HG03095 (cell line): ENCODE results near the gene PTGS1.
A peak's percentile ranks its signal among the peaks of the same experiment; 100 is the strongest.
"Not testable (repeated sequence)": the region's sequence is repeated elsewhere in the genome, so short reads cannot be mapped to it uniquely, and the experiment has no call there.

Source experiments
- ATAC-seq: cut with Tn5 transposase; IDR thresholded peaks from one replicate; pipeline ENCODE4 v1.9.1; 2021; ENCODE audit warnings: moderate library complexity; ENCODE audit not compliant: unreplicated experiment

Gene PTGS1

GRCh38 chr9:122370869-122371755, at the start of gene PTGS1:
Gene PTGS1 (plus strand): TSS chr9:122371024. CDS start chr9:122371085, 61 bp downstream.
- peak; percentile 54 for ATAC-seq

DNA sequence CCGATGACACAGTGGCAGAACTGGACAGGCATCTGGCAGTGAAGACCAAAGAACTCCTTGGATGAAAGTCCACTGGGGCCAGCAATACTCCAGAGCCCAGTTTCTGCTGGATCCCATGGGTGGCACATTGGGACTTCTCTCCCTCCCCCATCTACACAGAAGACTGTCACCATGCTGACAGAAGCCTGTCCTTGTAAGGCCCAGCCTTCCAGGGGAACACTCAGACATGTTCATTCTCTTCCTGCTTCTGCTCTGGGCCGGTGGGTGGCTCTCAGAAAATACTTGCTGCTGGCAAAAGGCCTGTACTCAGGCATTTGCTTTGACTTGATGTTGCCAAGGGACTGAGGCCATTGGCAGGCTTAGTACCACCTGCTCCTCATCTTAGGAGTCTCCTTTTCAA, 48.3 kb upstream of the PTGS1 start:
- no peak for ATAC-seq

DNA sequence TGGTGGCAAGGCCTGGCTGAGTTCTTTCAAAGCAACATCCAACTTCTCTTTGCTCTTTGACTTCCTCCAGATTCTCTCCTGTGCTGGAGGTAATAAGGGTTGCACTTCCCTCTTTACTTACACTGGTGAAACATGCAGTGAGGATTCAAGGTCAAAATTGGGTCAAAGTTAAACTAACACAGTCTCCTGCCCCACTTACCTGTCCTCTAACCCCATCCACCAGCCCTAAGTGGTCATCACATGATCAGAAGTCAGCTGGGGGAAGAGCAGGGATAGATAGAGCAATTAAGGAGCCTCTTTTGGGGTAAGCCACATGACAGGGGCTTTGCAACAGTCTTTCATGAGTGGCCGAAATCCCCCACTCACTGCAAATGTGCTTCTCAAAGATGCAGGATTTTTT, 46.2 kb upstream of the PTGS1 start:
- ATAC-seq = not testable (repeated sequence)

GRCh38 chr9:122325124-122325523, 45.7 kb upstream of the PTGS1 start:
- no peak for ATAC-seq

- no peak for ATAC-seq
These were observed 43.6 kb upstream of the PTGS1 start for GRCh38 chr9:122327175-122327574.

GRCh38 chr9:122329597-122329996, 41.2 kb upstream of the PTGS1 start:
- no peak for ATAC-seq

- ATAC-seq = not testable (repeated sequence)
These were observed 40.4 kb upstream of the PTGS1 start for GRCh38 chr9:122330466-122330865.

GRCh38 chr9:122331523-122331927, 39.3 kb upstream of the PTGS1 start:
- ATAC-seq = no peak

GRCh38 chr9:122332083-122332482, 38.7 kb upstream of the PTGS1 start:
- ATAC-seq = no peak

- ATAC-seq = no peak
These were observed 38.2 kb upstream of the PTGS1 start for GRCh38 chr9:122332644-122333043.

- ATAC-seq = no peak
These were observed 37.5 kb upstream of the PTGS1 start for GRCh38 chr9:122333169-122333808.

GRCh38 chr9:122334916-122335315, 35.9 kb upstream of the PTGS1 start:
- no peak for ATAC-seq

DNA sequence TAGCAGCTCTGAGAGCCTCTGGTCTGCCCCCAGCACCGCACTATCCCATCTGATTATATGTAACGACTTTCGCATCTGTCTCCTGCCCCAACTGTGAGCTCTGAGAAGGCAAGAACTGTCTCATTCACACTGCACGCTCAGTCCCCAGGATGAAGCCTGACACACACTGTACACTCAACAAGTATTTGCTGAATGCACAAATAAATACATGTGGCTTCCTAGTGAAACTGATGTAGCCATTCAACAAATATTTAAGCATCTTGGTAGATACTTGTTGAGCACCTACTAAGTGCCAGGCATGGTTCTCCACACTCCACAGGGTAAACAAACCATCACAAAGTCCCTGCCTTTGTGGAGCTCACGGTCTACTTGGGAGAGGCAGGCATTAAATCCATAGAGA, 34.6 kb upstream of the PTGS1 start:
- no peak for ATAC-seq

DNA sequence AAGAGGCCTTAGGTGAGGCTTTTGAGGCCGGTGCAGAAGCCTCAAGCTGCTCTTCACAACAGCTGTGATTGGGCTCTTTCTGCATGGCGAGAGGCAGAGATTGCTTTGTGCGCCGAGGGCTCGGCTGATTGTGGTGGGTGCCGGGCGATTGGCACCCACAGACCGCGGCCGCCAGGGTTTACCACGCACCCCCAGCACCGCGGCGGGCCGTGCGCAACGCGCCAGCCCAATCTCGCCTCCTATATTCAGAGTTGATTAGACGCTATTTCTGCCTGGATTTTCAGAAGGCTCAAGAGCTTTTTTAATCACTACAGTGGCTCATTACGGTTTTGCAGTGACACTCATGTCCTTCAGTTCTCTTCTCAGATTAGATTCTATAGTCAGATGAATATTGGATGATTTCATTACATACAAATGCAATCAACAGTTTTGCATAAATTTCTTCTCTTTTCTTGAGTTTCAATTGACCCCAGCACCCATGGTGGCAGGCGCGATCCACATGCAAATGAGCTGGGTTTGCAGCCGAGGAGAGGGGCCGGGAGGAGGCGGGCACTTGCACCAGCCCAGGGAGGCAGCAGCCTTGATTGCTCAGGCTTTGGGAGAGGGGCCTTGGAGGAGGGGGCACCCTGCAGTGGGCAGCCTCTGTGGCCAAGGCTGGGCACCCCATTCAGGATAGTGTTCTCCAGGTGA, 33.8 kb upstream of the PTGS1 start:
- no peak for ATAC-seq

DNA sequence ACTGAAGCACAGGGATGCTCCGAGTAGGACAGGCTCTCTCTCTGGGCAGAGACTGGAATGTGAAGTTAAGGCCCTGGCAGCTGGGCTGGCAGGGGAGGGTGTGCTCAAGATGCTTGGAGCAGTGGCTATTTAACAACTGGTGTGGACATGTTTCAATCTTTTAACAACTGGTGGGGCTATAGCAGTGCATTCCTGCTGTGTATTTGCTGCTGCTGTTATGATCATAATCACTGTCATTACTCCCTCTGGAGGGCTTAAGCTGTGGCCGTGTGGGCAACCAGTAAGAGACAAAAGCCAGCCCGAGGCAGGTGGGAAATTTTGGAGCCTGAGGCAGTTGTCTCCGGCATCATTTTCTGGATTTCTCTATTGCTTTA, 33.3 kb upstream of the PTGS1 start:
- no peak for ATAC-seq

GRCh38 chr9:122338536-122338935, 32.3 kb upstream of the PTGS1 start:
- ATAC-seq = no peak

DNA sequence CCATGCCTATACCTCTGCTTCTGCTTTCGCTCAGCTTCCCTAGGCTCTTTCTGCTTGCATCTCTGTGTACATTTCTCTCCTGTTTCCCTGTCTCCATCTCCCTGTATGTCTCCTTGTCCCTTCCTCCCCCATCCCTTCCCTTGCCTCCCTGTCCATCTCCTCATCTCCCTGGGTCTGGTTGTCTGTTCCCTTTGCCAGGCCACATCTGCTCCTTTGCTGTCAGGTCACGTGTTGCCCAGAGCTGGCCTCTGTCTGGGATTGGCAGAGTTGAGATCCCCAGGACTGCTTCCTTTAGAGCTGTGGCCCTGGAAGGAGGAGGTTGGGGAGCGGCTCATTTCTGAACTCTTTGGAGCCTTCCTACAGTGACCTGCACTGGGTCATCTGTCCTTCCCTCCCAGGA, 31.8 kb upstream of the PTGS1 start:
- no peak for ATAC-seq

- ATAC-seq = no peak
These were observed 31.2 kb upstream of the PTGS1 start for GRCh38 chr9:122339579-122339978.

DNA sequence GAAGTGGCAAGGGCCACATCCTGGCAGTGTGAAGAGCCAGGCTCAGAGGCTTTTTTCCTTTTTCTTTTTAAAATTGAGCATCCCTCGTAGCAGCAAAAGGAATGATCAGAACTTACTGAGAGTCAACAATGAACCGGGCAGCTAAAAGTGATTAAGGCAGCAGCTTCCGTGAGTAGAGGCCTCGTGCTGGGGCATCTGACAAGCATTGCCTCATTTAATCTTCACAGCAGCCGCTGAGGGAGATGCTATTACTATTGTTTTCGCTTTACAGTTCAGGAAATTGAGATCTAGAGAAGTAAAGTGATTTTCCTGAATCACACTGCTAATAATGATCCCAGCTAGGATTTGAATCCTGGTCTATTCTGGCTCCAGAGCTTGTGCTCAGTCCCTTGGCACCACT, 30.7 kb upstream of the PTGS1 start:
- no peak for ATAC-seq

DNA sequence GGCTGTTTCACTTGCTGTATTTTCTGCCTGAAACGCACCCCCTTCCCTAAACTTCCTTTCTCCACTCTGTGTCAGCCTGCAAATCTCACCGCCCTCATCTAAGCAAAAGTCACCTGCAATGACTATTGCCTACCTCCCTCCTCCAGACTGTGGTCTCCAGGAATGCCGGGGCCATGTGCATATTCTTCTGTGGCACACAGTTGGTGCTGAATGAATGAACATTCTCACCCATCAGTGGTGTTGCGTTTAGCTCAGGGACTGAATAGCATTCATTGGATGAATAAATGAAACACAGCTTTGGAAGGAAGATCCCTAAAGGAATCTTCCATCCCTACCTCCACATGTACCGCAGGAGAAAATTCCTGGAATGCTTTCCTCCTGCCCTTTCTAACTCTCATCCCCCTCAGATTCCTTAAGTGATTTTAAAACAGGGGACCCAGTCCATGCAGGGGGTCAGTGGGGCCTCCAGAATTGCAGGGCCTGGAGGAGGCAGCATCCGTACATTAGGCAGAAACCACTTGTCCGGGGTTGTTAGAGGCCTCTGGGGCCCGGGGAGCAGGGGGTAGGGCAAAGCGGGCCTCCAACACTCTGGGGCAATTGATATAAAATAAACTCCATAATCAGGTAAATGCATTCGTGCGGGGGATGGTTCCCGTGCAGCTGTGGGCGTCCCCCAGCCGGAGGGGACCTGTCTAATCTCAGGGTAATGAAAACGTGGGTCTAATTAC, 28.3 kb upstream of the PTGS1 start:
- ATAC-seq = no peak
